ENCODE results near the gene ADAMTSL2.

ADAMTSL2 gene

GRCh38 chr9:133554729-133555128 is 20.2 kb downstream of the ADAMTSL2 start:
- TF ChIP-seq POLR2AphosphoS5 (IDR thresholded peaks at IDR 0.05; ENCODE audit: low read depth) (no peak), CTCF (IDR thresholded peaks at IDR 0.05; ENCODE audit: insufficient read depth, low read length) (no peak), GABPA (IDR thresholded peaks at IDR 0.05; ENCODE audit: low read depth) (no peak), REST (IDR thresholded peaks at IDR 0.05; ENCODE audit: insufficient replicate concordance, low read depth) (no peak)
- no peak overlapping the region for H3K4me3 ChIP-seq (replicated peaks; ENCODE audit: insufficient read depth, low read length)
- peaks cover 2% of the 10 kb centered on the region for H3K27me3 ChIP-seq (ENCODE audit: insufficient read depth, poor library complexity, severe bottlenecking)
- H3K27ac ChIP-seq (replicated peaks) = no peak overlapping the region
- no peak for DNase-seq (ENCODE audit: low read depth in 1 of 2, low spot score in 1 of 2)

GRCh38 chr9:133556354-133556753 is 21.9 kb downstream of the ADAMTSL2 start:
- TF ChIP-seq GABPA (IDR thresholded peaks at IDR 0.05; ENCODE audit: low read depth) (no peak), CTCF (IDR thresholded peaks at IDR 0.05; ENCODE audit: insufficient read depth, low read length) (no peak), POLR2AphosphoS5 (IDR thresholded peaks at IDR 0.05; ENCODE audit: low read depth) (no peak), SPI1 (IDR thresholded peaks at IDR 0.05; ENCODE audit: borderline replicate concordance, low read depth) (no peak), REST (IDR thresholded peaks at IDR 0.05; ENCODE audit: insufficient replicate concordance, low read depth) (no peak)
- Histone ChIP-seq H3K4me3 (replicated peaks; ENCODE audit: insufficient read depth, low read length) (no peak overlapping the region), H3K27ac (replicated peaks) (no peak overlapping the region), H3K27me3 (ENCODE audit: insufficient read depth, poor library complexity, severe bottlenecking) (no peaks in the 10 kb centered on the region)
- no peak for DNase-seq (ENCODE audit: low read depth in 1 of 2, low spot score in 1 of 2)

- Histone ChIP-seq H3K4me3 (replicated peaks; ENCODE audit: insufficient read depth, low read length) (no peak overlapping the region), H3K27me3 (ENCODE audit: insufficient read depth, poor library complexity, severe bottlenecking) (no peaks in the 10 kb centered on the region), H3K27ac (replicated peaks) (no peak overlapping the region)
- DNase-seq (ENCODE audit: low read depth in 1 of 2, low spot score in 1 of 2) = no peak
- TF ChIP-seq GABPA (IDR thresholded peaks at IDR 0.05; ENCODE audit: low read depth) = no peak
- TF ChIP-seq POLR2AphosphoS5 (IDR thresholded peaks at IDR 0.05; ENCODE audit: low read depth) = no peak
- no peak for TF ChIP-seq REST (IDR thresholded peaks at IDR 0.05; ENCODE audit: insufficient replicate concordance, low read depth)
- no peak for TF ChIP-seq CTCF (IDR thresholded peaks at IDR 0.05; ENCODE audit: insufficient read depth, low read length)
Observed at GRCh38 chr9:133557581-133557980, 23.1 kb downstream of the ADAMTSL2 start.

Data from HL-60 (cell line).